HG03460 (cell line): ENCODE measurements around the gene RAD50.
"Not testable (repeated sequence)": the region's sequence is repeated elsewhere in the genome, so short reads cannot be mapped to it uniquely, and the experiment has no call there.

Experiments used
- ATAC-seq: cut with Tn5 transposase; IDR thresholded peaks from one replicate; pipeline ENCODE4 v1.9.1; 2021; ENCODE audit not compliant: unreplicated experiment

RAD50 gene

DNA sequence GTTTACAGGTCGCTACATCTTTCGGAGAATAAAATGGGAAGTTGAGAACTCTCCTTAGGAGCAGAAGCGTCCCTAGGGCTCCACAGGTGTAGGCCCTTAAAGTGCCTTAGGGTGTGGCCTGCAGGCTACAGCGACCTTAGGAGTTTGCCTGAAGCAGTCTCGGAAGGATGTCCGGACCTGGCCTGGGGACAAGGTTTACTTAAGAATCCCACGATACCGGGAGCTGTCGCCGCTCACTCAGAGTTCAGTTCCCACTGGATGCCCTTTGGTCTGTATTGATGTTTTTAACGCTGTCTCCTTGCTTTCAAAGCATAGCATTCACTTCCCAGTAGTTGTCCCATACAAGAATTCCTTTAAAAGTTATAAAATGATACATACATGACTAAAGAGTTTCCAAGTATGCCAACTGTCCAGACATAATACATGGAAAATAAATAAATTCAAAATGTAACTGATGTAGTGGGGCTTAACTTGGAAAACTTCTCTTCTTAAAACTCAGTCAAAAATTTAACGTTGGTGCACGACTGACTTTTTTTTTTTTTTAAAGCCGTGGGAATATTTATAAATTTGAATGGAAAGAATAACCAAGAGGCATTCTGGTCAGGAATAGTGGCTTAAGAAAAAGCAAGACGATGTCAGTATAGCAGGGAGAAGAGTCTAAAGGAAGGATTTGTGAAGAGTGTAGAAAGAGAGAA lies 848 bp downstream of the RAD50 start:
- peak; percentile 47 for ATAC-seq

DNA sequence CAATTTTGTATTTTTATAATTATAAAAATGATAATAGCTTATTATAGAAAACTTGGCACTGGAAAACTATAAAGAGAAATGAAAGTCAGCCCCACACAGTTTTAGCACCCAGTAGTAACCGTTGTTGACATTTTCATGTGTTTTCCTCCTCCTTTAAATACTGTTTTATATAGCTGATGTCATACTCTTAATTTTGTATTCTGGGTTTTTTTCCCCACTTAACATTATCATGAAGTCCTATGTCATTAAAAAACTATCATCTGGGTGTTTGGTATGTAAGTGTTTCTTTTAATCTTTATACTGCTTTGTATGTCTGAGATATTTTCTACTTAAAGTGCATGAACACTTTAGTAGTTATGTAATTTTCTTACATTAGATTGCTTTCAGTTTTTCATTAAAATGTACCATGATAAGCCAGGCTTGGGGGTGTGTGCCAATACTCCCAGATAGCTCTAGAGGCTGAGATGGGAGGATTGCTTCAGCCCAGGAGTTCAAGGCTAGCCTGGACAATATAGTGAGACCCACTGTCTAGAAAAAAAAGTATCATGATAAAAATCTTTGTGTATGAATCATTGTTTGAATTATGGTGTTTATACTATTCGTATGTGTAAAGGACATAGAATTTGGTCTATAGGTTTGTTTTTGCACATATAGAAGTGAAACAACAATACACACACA lies 2.7 kb downstream of the RAD50 start:
- no peak for ATAC-seq

DNA sequence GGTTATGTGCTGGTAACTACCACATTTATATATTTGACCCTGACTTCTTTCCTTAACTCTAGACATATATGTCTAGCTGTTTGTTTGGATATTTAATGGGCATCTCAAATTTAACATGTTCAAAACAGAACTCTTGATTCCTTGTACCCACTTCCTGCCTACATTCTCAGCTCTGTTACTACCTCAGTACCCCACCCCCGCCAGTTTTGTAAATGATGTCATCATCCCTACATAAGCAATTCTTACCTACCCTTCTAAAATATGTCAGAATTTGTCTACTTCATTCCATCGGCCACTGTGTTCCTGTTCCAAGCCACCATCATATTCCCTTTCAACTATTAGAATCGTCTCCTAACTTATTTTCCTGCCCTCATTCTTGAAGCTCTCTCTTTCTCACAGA lies 4.8 kb downstream of the RAD50 start:
- no peak for ATAC-seq

DNA sequence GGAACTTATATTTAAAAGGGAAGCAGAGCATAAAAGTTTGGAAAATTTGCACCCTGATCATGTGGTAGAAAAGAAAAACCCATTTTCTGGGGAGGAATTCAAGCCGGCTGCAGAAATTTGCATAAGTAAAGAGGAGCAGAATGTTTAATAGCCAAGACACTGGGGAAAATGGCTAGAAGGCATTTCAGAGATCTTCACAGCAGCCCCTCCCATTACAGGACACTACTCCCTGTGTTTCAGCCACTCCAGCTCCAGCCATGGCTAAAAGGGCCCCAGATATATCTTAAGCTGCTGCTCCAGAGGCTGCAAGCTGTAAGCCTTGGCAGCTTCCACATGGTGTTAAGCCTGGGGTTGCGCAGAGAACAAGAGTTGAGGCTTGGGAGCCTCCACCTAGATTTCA lies 7.8 kb downstream of the RAD50 start:
- not testable (repeated sequence) for ATAC-seq

DNA sequence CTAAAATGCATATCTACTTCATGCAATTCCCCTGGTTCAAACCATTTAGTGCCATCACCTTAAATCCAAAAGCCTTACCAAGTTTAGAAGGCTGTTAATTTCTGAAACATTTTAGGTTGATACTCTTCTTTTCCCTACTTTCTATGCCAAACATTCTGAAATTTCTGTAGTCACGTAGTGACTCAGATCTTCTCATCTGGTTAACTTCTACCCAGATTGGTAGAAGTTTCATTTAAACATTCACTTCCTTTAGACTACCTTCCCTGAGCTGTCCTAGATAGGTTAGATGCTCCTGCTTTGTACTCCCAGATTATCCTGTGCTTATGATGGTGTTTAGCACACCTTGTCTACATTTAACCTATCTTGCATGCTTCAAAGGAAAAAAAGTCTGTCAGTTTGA lies 9.9 kb downstream of the RAD50 start:
- ATAC-seq = no peak

DNA sequence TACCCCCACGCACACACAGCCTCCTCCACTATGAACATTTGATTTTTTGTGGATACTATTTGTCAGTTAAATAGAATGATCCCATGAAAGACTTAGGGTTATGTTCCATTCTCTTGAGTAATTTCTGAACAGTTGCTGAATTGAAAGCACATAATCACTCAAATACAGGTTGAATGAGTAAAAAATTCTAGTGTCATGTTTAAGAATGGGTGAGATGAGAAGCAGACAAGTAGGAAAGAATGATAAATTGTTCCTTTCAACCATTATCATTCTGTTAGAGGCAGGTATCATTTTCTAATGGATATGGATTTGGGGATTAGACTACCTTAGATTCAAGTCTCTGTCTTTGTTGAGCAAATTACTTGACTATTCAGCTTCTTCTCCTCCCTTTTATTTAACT lies 19.3 kb downstream of the RAD50 start:
- no peak for ATAC-seq

DNA sequence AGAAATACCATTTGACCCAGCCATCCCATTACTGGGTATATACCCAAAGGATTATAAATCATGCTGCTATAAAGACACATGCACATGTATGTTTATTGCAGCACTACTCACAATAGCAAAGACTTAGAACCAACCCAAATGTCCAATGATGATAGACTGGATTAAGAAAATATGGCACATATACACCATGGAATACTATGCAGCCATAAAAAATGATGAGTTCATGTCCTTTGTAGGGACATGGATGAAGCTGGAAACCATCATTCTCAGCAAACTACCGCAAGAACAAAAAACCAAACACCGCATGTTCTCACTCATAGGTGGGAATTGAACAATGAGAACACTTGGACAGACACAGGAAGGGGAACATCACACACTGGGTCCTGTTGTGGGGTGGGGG lies 27.8 kb downstream of the RAD50 start:
- not testable (repeated sequence) for ATAC-seq

DNA sequence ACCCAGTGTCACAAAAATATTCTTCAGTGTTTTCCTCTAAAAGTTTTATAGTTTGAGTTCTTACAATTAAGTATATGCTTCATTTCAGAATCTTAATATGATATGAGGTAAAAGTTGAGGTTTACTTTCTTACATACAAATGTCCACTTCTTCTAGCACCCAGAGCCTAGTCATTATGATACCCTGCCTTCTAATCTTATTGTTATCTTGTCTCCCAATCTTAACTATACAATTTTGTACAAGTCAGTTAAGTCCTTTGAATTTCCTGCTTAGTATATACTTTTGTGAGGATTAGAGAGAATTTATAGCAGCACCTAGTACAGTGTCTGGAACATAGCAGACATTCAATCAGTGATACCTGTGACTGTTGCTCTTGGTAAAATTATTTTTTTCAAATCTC lies 29.3 kb downstream of the RAD50 start:
- ATAC-seq = no peak

DNA sequence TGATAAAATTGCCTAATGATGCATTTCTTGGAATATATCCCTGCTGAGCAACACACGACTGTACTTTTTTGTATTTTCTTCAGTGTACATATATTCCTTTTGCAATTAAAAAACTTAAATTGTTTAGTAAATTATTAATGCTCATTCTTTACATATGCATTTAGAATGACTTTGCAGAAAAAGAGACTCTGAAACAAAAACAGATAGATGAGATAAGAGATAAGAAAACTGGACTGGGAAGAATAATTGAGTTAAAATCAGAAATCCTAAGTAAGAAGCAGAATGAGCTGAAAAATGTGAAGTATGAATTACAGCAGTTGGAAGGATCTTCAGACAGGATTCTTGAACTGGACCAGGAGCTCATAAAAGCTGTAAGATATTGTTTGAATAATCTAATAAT lies 32.7 kb downstream of the RAD50 start:
- ATAC-seq = no peak

DNA sequence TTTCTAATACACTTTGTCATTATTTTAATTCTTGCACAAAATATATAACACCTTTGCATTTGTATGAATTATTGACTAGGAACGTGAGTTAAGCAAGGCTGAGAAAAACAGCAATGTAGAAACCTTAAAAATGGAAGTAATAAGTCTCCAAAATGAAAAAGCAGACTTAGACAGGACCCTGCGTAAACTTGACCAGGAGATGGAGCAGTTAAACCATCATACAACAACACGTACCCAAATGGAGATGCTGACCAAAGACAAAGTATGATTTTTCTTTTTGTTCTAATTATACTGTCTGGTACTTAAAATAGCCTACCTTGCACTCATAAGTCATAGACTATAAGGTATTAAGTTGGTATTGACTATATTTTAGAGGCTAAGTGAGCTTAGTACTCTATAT lies 34.4 kb downstream of the RAD50 start:
- no peak for ATAC-seq

DNA sequence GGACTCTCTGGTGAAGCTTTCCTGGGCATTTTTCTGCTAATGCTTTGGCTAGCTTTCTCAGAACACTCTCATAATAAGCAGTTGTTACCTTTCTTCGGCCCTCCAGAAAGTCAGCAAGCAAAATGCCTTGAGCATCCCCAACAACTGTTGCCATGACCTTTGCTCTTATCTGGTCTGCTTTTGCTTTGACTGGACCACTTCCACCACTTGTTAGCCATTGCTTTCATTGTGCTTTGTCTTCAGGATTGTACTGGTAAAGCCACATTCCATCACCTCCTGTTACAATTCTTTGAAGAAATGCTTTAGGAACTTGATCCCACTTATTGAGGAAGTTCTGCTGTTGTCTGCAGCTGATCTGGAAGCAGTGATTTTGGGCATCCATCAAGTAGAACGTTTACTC lies 35.7 kb downstream of the RAD50 start:
- ATAC-seq = no peak

DNA sequence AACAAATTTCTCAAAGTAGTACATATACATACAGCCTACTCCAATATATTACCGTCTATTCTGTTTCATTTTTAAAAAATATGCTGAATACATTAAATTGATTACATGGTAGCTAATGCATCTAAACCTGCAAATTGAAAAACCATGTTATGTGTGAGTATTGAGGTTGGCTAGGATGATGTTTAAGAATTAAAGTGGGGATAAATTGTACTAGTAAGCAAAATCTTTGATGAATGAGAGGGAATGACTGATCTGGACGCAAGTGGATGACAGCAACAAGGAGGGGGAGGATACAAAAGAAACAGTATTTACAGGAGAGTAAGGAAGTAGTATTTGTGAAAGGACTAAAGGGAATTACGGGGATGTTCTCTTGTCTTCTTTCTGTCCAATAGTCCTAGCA lies 37.4 kb downstream of the RAD50 start:
- ATAC-seq = no peak

DNA sequence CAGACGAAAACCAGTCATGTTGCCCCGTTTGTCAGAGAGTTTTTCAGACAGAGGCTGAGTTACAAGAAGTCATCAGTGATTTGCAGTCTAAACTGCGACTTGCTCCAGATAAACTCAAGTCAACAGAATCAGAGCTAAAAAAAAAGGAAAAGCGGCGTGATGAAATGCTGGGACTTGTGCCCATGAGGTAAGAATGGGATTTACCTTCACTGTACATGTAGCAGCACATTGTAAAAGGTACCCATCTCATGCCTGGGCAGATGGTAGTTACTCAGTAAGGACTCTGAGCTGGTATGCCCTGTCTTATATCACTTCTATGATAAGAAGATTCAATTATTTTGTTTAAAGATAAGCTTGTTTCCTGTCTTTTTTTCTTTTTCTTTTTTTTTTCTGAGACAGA lies 38.8 kb downstream of the RAD50 start:
- no peak for ATAC-seq

DNA sequence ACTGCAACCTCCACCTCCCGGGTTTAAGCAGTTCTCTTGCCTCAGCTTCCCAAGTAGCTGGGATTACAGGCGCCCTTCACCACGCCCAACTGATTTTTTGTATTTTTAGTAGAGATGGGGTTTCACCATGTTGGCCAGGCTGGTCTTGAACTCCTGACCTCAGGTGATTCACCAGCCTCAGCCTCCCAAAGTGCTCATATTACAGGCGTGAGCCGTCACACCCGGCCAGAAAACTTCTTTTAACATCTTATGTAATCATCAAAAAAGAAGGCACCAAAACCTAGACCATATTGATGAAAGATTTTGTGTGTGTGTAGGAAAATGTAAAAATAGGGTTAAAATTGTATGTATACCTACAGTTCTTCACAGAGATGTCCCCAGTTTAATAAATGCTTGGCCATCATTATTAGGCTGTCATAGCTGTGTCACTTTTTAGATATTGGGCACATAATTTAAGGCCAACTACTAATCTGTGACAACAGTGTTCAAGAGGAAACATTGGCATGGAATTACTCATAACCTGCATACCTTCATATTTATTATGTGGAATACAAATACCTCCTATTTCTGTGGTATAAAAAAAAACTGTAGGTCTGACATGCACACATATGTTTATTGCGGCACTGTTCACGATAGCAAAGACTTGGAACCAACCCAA lies 44.4 kb downstream of the RAD50 start:
- no peak for ATAC-seq

DNA sequence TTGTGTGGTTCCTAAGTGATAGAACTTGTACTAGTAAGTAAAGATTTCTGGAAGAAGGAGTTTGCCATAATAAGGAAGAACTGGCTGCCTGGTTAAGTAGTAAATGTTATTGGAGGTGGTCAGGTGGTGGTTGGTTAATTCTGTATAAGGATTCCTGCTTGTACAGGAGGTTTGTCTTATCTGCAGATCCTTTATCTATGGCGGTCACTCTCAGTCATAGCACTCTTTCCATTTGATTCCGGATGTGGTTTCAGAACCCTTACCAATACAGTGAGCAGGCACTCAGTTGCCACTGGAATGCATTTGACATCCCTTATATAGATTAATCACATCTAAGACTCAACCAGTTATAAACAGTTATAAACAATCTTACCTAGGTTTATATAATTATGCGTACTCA lies 50.3 kb downstream of the RAD50 start:
- no peak for ATAC-seq

DNA sequence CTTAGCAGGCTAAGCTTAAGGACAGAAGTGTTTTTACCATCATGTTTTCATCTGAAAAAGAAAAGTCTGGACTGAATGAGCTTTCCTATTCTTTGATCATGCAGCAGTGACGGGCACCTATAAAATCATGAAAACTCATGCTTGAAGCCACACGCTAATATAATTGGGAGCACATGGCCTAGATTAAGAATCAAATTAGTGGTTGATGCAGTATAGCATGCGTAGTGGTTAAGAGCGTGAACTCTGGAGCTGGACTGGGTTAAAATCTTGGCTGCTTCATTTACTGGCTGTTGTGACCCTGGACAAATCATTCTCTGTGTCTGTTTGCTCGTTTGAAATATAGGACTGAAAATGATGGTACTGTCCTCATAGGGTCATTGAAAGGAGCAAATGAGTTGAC lies 51.3 kb downstream of the RAD50 start:
- no peak for ATAC-seq

DNA sequence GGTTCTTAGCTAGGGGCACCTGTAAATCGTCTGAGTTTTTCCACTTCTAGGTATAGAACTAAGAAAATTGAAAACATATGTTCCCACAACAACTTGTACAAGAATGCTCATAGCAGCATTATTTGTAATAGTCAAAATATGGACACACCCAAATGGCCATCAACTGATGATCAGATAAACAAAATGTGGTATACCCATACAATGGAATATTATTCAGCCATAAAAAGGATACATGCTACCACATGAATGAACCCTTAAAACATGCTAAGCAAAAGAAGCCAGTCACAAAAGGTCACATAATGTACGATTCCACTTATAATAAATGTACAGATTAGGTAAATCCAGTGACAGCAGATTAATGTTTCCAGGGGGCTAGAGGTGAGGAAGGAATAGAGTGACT lies 55.2 kb downstream of the RAD50 start:
- ATAC-seq = no peak

DNA sequence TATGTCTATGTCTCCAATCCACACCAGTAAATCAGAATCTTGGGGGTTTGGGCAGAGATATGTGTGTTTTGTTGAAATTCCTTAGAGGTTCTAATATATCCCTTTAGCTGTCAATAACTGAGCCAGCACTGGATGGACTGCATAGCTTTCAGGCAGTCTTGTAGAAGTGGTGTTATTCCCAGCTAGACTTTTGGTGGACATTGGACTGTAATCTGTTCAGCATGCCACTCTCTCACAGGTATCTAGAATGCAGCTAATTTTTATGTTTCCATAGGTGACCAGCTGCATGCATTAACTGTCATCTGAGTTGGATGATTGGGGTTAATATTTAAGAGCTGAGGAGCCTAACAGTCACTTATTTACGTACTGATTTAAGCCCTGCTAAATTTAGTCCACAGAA lies 56.1 kb downstream of the RAD50 start:
- no peak for ATAC-seq

DNA sequence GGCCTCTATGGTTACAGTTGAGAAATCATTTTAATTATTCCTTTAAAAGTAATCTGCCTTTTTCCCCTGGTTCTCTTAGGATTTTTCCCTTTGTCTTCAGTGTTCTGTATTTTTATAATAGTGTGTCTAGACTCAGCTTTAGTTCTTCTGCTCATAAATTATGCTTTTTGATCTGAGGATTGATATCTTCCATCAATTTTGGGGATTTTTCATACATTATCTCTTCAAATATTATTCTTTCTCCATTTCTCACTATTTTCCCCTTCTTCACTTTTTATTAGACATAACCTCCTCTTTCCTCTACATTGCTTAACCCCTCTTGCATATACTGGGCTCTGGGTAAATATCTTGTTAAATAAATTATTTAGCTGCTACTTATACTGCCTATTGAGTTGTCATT lies 64.9 kb downstream of the RAD50 start:
- no peak for ATAC-seq

DNA sequence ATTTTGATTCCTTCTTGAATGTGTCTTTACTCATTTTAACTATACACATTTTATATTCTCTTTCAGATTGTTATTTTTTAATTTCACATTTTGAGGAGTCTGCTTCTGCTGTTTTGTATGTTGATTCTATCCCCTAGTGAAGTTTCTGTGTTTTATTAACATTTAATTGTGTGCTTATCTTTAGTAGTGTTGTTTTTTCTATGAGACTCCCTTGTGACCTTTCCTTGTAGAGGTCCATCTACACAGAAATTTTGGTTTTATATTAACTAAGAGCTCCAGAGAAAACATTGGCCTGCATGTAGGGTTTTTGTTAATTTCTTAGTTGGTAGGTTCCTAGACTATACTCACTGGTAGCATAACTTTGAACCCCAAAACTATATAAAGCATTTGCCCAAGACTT lies 65.8 kb downstream of the RAD50 start:
- ATAC-seq = no peak

DNA sequence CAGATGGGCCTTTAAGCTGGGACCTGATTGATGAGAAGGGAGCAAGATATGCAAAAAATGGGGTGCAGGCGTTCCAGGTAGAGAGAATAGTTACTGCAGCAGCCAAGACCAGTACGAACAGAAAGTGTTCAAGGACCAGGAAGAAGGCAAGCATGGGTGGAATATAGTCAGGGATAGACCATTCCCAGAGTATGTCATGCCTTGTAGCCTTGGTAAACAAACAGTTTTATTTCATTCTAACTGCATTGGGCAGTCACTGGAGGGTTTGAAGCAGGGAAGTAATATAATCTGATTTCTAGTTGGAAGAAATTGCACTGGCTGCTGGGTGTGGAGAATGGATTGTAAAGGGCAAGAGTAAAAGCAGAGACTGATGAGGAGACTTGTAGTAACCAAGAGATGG lies 70.7 kb downstream of the RAD50 start:
- ATAC-seq = no peak

DNA sequence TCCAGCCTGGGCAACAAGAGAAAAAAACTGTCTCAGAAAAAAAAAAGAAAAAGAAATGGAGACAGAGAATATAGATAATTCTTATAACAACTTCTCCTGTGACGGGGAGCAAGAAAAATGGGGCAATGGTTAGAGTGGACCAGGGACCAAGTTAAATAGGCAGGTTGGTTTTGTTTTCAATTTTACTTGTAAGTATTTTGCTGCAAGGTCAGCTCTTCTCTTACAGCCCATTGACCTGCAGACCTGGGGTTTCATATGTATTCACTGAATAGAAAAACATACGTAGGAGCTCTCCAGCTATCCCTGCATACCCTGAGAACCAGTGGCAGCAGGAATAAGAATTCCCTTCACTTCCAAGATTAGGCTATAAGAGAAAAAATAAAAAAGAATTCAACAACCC lies 72.0 kb downstream of the RAD50 start:
- no peak for ATAC-seq
